GM21786 (cell line): ENCODE measurements around the gene SPNS3.

Experiments used
- ATAC-seq: cut with Tn5 transposase; IDR thresholded peaks from one replicate; pipeline ENCODE4 v1.9.1; 2021; ENCODE audit not compliant: unreplicated experiment

The SPNS3 gene

GRCh38 chr17:4525691-4526397, 92.1 kb downstream of the SPNS3 start:
- ATAC-seq, result no peak

- no peak for ATAC-seq
These were observed 93.4 kb downstream of the SPNS3 start for GRCh38 chr17:4527134-4527533.

GRCh38 chr17:4527566-4528125, 93.9 kb downstream of the SPNS3 start:
- ATAC-seq, result no peak

GRCh38 chr17:4529533-4530152, 95.9 kb downstream of the SPNS3 start:
- no peak for ATAC-seq

- no peak for ATAC-seq
These were observed 97.3 kb downstream of the SPNS3 start for GRCh38 chr17:4530799-4531730.

GRCh38 chr17:4531988-4532736, 98.4 kb downstream of the SPNS3 start:
- ATAC-seq, result no peak

- ATAC-seq, result no peak
These were observed 99.3 kb downstream of the SPNS3 start for GRCh38 chr17:4532860-4533522.

GRCh38 chr17:4533523-4534504, 100.1 kb downstream of the SPNS3 start:
- ATAC-seq, result no peak

- ATAC-seq, result no peak
These were observed 100.8 kb downstream of the SPNS3 start for GRCh38 chr17:4534515-4534914.

- ATAC-seq, result no peak
These were observed 101.4 kb downstream of the SPNS3 start for GRCh38 chr17:4534928-4535666.

- no peak for ATAC-seq
These were observed 102.0 kb downstream of the SPNS3 start for GRCh38 chr17:4535667-4536258.

- ATAC-seq, result no peak
These were observed 102.6 kb downstream of the SPNS3 start for GRCh38 chr17:4536259-4536741.

GRCh38 chr17:4536742-4537411, 103.1 kb downstream of the SPNS3 start:
- ATAC-seq, result no peak
